ENCODE results near the gene PCNX4. TPM values are rescaled to one million over a fixed set of nuclear protein-coding genes. Genes with fewer than 3 reads are reported as not detected.
"Not testable (repeated sequence)": the region's sequence is repeated elsewhere in the genome, so short reads cannot be mapped to it uniquely, and the experiment has no call there.

Gene PCNX4
- total RNA-seq, 3 donors from 2014 or later (not counting 1 experiment from before 2014, with no cell fraction given), result 51.7 to 78.3 (median 58.3) TPM

DNA sequence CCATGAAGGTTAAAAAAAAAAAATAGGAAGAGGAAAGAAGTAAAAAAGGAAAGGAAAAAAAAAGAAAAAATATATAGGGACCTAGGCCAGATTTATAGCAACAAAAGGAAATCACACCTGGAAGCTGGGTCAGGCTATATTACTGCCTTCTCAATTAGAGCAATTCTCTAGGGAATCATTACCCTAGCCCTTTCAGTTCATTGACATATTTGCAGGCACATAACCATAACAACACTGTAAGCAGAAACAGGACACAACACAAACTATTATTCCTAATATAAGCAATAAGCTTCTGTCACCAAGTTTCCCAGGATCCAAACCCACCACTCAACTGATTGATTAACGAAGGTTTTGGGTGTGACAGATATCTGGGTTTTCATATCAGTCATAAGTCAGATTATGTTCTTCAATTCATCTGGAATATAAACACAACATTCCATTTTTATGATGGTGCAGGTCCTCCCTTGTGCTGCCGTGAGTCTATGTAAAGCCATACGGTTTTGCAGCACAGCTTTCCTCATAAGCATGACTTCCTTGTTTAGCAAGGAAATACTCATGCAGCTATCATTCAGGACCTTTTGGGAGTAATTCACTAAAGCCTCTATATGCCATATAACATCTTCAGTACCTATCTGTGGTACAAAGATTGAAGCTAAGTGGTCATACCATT lies 4.2 kb downstream of the PCNX4 start:
- Histone ChIP-seq H3K4me1 (ENCODE audit: control insufficient read depth, insufficient read depth, low read length) (peaks cover 27% of the 10 kb centered on the region), H3K9me3 (ENCODE audit: control insufficient read depth, insufficient read depth, low read length) (no peaks in the 10 kb centered on the region), H3K27ac (ENCODE audit: low read length) (no peak overlapping the region), H3K27me3 (ENCODE audit: control insufficient read depth, insufficient read depth, low read length) (no peaks in the 10 kb centered on the region), H3K4me3 (ENCODE audit: low read length) (no peak overlapping the region), H3K36me3 (ENCODE audit: control insufficient read depth, insufficient read depth, low read length) (peaks cover 12% of the 10 kb centered on the region)
- intact Hi-C loops (cut with micrococcal nuclease), result no loop called here
- H3K9me3 Mint-ChIP-seq, result no peaks in the 10 kb centered on the region
- H3K36me3 Mint-ChIP-seq, result no peaks in the 10 kb centered on the region
- TF ChIP-seq, protein P1, sequence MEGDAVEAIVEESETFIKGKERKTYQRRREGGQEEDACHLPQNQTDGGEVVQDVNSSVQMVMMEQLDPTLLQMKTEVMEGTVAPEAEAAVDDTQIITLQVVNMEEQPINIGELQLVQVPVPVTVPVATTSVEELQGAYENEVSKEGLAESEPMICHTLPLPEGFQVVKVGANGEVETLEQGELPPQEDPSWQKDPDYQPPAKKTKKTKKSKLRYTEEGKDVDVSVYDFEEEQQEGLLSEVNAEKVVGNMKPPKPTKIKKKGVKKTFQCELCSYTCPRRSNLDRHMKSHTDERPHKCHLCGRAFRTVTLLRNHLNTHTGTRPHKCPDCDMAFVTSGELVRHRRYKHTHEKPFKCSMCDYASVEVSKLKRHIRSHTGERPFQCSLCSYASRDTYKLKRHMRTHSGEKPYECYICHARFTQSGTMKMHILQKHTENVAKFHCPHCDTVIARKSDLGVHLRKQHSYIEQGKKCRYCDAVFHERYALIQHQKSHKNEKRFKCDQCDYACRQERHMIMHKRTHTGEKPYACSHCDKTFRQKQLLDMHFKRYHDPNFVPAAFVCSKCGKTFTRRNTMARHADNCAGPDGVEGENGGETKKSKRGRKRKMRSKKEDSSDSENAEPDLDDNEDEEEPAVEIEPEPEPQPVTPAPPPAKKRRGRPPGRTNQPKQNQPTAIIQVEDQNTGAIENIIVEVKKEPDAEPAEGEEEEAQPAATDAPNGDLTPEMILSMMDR (IDR thresholded peaks at IDR 0.05), result no peak
- H3K27me3 Mint-ChIP-seq (ENCODE audit: low read depth in 2 of 2), result no peaks in the 10 kb centered on the region
- 59% methylated on average over 3 of the region's 3 CpGs for WGBS (ENCODE audit: insufficient coverage)
- DNase-seq (no peak), ATAC-seq (no peak)
- H3K27ac Mint-ChIP-seq, result peak overlapping the region; percentile 94 to 96
- H3K4me1 Mint-ChIP-seq, result peaks cover 71 to 77% of the 10 kb centered on the region in 2 donors
- H3K4me3 Mint-ChIP-seq, result peak overlapping the region; percentile 26

DNA sequence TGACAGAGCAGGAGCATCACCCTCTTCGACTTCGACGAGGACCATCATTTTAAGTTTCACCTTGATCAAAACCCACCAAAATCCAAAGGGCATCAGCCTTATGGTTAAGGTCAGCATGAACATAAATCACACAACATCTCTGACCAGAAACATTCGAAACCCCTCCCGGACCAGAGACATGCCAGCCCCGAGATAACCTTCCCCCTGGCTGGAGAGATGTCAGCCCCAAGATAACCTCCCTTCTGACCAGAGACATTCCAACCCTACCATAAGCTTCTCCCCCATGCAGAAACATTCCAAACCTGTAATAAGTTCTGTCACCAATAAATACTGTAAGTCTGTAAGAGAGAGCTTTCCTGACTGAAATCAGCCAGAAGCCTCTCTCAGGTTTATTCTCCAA lies 6.3 kb downstream of the PCNX4 start:
- no peaks in the 10 kb centered on the region for H3K9me3 ChIP-seq (ENCODE audit: control insufficient read depth, insufficient read depth, low read length)
- H3K9me3 Mint-ChIP-seq, result no peaks in the 10 kb centered on the region
- peaks cover 76 to 81% of the 10 kb centered on the region in 2 donors for H3K4me1 Mint-ChIP-seq
- TF ChIP-seq, protein P1 (IDR thresholded peaks at IDR 0.05), result no peak
- H3K4me3 Mint-ChIP-seq, result no peak overlapping the region
- ATAC-seq, result no peak
- H3K27ac Mint-ChIP-seq, result peak overlapping the region; percentile 86 to 94
- intact Hi-C loops (cut with micrococcal nuclease), result no loop called here
- no peak overlapping the region for H3K4me3 ChIP-seq (ENCODE audit: low read length)
- WGBS (ENCODE audit: insufficient coverage), result 94% methylated on average over 6 of the region's 6 CpGs
- H3K36me3 ChIP-seq (ENCODE audit: control insufficient read depth, insufficient read depth, low read length), result peaks cover 12% of the 10 kb centered on the region
- peaks cover 17% of the 10 kb centered on the region for H3K4me1 ChIP-seq (ENCODE audit: control insufficient read depth, insufficient read depth, low read length)
- H3K27me3 Mint-ChIP-seq (ENCODE audit: low read depth in 2 of 2), result no peaks in the 10 kb centered on the region
- no peaks in the 10 kb centered on the region for H3K27me3 ChIP-seq (ENCODE audit: control insufficient read depth, insufficient read depth, low read length)
- H3K27ac ChIP-seq (ENCODE audit: low read length), result no peak overlapping the region
- H3K36me3 Mint-ChIP-seq, result no peaks in the 10 kb centered on the region
- no peak for DNase-seq

DNA sequence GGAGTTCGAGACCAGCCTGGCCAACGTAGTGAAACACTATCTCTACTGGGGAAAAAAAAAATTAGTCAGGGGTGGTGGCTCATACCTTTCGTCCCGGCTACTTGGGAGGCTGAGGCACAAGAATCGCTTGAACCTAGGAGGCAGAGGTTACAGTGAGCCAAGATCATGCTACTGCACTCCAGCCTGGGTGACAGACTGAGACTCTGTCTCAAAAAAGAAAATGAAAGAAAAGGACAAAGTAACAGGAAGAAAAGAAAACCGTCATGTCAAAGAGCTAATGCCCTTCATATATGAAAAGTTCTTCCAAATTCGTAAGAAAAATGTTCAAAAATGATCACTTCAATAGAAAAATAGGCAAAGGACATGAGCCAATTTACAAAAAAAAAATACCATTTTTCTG lies 8.1 kb downstream of the PCNX4 start:
- peak; percentile 50 to 78 (median 77) for ATAC-seq
- H3K27me3 ChIP-seq (ENCODE audit: control insufficient read depth, insufficient read depth, low read length); H3K9me3 Mint-ChIP-seq; H3K36me3 Mint-ChIP-seq; intact Hi-C loops (cut with micrococcal nuclease); H3K4me1 ChIP-seq (ENCODE audit: control insufficient read depth, insufficient read depth, low read length); H3K9me3 ChIP-seq (ENCODE audit: control insufficient read depth, insufficient read depth, low read length); DNase-seq; H3K4me3 ChIP-seq (ENCODE audit: low read length); H3K27me3 Mint-ChIP-seq (ENCODE audit: low read depth in 2 of 2): not testable (repeated sequence)
- Mint-ChIP-seq H3K27ac (peak overlapping the region; percentile 86 to 94), H3K4me1 (peaks cover 67 to 71% of the 10 kb centered on the region in 2 donors), H3K4me3 (peak overlapping the region; percentile 78)
- Histone ChIP-seq H3K36me3 (ENCODE audit: control insufficient read depth, insufficient read depth, low read length) (peaks cover 12% of the 10 kb centered on the region), H3K27ac (ENCODE audit: low read length) (peak overlapping the region; percentile 47)
- 77% methylated on average over 6 of the region's 7 CpGs for WGBS (ENCODE audit: insufficient coverage)

DNA sequence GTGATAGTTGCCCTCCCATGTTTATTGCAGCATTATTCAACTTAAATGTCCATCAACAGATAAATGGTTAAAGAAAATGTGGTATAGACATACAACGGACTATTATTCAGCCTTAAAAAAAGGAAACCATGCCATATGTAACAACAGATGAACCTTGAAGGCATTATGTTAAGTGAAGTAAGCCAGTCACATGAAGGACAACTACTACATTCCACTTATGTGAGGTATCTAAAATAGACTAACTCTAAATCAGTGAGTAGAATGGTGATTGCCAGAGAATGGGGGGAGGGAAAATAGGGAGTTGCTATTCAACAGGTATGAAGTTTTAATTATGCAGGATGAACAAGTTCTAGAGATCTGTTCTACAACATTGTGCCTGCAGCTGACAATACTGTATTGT lies 10.1 kb downstream of the PCNX4 start:
- Mint-ChIP-seq H3K27ac (peak overlapping the region; percentile 5 to 55), H3K36me3 (no peaks in the 10 kb centered on the region), H3K9me3 (no peaks in the 10 kb centered on the region), H3K4me1 (peaks cover 69 to 71% of the 10 kb centered on the region in 2 donors), H3K27me3 (ENCODE audit: low read depth in 2 of 2) (no peaks in the 10 kb centered on the region), H3K4me3 (no peak overlapping the region)
- no peak for ATAC-seq
- WGBS (ENCODE audit: insufficient coverage), result no CpG with 5 or more reads among the region's 1 CpG
- Histone ChIP-seq H3K27me3 (ENCODE audit: control insufficient read depth, insufficient read depth, low read length) (no peaks in the 10 kb centered on the region), H3K27ac (ENCODE audit: low read length) (no peak overlapping the region), H3K36me3 (ENCODE audit: control insufficient read depth, insufficient read depth, low read length) (peaks cover 12% of the 10 kb centered on the region), H3K9me3 (ENCODE audit: control insufficient read depth, insufficient read depth, low read length) (no peaks in the 10 kb centered on the region), H3K4me1 (ENCODE audit: control insufficient read depth, insufficient read depth, low read length) (peaks cover 7% of the 10 kb centered on the region), H3K4me3 (ENCODE audit: low read length) (no peak overlapping the region)
- TF ChIP-seq, protein P1 (IDR thresholded peaks at IDR 0.05), result no peak
- intact Hi-C loops (cut with micrococcal nuclease), result no loop called here
- no peak for DNase-seq
